ENCODE measurements around the gene CTXN1.
"Not testable (repeated sequence)": the region's sequence is repeated elsewhere in the genome, so short reads cannot be mapped to it uniquely, and the experiment has no call there.

CTXN1 gene

GRCh38 chr19:7947939-7948338 lies 22.0 kb upstream of the CTXN1 start:
- no peak for DNase-seq (ENCODE audit: low read depth in 2 of 2)

DNA sequence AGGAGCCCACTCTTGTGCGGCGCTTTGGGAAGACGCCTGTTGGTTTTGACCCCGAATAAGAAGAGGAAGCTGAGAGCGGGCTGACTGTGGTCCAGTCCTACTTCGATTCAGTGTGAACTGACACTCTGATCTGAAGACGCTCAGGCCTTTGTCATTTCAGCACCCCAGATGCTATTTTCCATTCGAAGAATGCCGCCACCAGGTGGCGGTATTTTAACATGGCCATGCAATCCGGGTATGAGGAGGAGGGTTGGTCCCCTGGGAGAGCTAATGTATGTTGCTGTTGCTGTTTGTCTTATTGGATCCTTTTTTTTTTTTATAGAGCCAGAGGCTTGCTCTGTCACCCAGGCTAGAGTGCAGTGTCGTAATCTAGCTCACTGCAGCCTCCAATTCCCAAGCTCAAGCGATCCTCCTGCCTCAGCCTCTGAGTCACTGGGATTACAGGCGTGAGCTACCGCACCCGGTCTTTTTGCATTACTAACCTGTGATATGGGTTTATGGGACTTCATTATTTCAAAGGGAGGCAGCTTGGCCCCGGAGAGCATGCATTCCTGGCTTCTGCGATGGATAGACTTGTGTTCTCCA lies 18.3 kb upstream of the CTXN1 start:
- DNase-seq (ENCODE audit: low read depth in 2 of 2): peak; percentile 69 to 83

GRCh38 chr19:7943444-7944176 lies 17.7 kb upstream of the CTXN1 start, which contains the start of gene TIMM44:
TSS of gene TIMM44 (minus strand) at chr19:7943666. CDS start at chr19:7943651, 15 bp downstream.
- DNase-seq (ENCODE audit: low read depth in 2 of 2): peak; percentile 97 to 99

DNA sequence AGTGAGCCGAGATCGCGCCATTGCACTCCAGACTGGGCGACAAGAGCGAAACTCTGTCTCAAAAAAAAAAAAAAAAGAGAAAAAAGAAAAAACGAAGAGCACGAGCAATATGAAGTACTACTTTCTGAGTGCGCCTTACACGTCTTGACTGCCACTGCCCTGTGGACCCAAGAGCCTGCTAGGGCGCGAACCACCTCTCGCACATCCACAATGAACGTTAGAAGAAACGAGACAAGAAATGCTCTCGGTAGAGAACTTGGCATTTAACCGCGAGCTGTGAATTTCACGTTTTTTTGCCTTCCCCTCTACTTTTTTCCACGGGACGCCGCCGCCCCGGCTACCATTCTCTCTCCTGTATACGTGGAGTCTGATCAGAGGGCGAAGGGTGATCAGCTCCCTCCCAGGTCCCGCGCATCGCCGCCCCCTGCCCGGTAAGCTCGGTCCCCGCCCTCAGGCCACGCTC lies 17.1 kb upstream of the CTXN1 start:
- DNase-seq (ENCODE audit: low read depth in 2 of 2): no peak

DNA sequence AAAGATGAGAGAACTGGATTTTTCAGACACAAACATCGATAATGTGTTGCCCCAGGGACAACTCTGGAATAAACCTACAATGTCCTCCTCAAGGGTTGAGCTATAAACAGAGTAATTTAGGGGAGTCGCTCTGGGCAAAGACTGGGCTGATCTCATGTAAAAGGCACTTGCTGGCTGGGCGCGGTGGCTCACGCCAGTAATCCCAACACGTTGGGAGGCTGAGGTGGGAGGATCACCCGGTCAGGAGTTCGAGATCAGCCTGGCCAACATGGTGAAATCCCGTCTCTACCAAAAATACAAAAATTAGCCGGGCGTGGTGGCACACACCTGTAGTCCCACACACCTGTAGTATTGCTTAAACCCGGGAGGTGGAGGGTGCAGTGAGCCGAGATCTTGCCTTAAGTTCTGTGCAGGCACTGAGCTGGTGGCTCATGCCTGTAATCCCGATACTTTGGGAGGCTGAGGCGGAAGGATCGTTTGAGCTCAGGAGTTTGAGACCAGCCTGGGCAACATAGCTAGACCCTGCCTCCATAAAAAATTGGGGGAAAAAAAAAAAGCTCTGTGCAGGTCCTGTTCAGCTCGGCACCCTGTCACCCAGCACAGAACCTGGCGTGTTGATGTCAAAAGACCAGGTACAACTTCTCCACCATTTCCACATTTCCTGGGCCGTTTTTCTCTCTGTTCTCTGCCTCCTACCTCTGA lies 16.1 kb upstream of the CTXN1 start:
- DNase-seq (ENCODE audit: low read depth in 2 of 2): no peak

GRCh38 chr19:7940841-7941240 lies 14.9 kb upstream of the CTXN1 start:
- DNase-seq (ENCODE audit: low read depth in 2 of 2): no peak

- no peak for DNase-seq (ENCODE audit: low read depth in 2 of 2)
These were observed 8.8 kb upstream of the CTXN1 start for GRCh38 chr19:7934766-7935165.

DNA sequence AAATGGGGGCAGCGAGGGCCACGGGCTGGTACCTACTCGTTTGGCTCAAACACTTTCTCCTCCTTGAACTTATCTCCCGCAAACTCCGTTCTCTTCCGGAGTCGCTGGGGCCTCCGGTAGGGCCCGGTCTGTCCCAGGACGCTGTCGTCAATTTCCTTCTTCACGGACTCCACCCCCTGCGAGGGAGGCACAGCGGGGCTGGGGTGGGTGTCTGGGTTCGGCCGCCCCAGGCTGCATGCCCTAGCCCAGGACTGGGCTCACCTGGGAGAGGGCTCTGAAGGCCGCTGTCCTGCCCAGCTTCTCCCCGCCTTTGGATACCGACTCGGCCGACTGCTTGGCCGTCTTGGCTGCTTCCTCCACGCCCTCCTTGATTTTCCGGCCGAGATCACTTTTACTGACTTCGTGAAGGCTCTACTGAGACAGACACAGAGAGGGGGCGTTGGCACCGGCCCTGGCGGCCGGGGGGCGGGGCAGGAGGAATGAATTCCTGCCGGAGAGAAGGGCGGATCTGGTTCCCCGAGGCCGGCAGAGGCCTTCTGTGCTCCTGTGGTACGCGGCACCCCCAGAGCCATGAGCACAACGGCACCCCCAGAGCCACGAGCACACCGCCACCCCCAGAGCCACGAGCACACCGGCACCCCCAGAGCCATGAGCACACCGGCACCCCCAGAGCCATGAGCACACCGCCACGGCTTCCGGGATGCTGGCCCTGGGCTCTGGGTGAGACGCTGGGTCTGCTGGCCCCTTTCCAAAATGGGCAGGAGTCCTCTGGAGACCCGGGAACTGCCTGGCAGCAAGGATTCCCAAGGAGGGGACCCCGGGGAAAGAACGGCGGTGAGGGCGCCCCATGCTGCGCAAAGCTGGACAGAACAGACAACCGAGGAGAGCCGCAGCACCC lies 8.1 kb upstream of the CTXN1 start:
- no peak for DNase-seq (ENCODE audit: low read depth in 2 of 2)

- no peak for DNase-seq (ENCODE audit: low read depth in 2 of 2)
These were observed 7.5 kb upstream of the CTXN1 start for GRCh38 chr19:7933411-7933810.

DNA sequence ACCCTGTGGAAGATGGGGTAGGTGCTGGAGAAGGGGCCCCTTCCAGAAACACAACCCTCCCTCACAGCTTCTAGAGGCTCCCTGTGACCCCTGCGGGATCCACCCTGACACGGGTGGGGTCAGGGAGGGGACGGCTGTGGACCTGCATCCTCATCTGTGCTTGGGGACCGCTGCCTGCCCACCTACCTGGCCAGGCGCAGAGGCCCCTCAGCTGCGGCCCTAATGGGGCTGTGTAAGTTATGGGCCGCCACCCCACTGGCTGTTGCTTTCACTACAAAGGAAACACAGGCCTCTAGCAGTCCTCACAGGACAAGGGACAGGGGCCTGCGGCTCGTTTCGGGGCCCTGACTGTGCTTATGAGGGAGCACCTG lies 7.0 kb upstream of the CTXN1 start:
- no peak for DNase-seq (ENCODE audit: low read depth in 2 of 2)

- no peak for DNase-seq (ENCODE audit: low read depth in 2 of 2)
These were observed 6.5 kb upstream of the CTXN1 start for GRCh38 chr19:7932276-7932929.

- no peak for DNase-seq (ENCODE audit: low read depth in 2 of 2)
These were observed 5.5 kb upstream of the CTXN1 start for GRCh38 chr19:7931221-7932061.

DNA sequence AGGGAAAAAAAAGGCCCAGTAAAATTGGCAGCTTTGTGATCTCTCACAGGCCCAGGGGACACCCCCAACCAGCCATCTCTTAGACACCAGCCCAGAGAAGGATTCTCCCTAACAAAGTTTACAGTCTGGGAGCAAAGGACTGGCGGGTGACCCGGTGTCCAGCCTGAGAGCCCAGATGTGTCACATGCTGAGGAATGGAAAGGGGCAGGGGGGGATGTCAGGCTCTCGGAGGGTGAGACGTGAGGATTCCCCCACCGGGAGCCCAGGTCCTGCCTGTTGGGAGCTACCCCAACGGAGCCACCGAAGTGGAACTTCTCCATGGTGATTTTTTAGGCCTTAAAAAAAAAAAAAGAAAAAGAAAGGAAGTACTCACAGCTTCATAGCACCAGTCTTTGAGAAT lies 4.8 kb upstream of the CTXN1 start:
- DNase-seq (ENCODE audit: low read depth in 2 of 2): no peak

DNA sequence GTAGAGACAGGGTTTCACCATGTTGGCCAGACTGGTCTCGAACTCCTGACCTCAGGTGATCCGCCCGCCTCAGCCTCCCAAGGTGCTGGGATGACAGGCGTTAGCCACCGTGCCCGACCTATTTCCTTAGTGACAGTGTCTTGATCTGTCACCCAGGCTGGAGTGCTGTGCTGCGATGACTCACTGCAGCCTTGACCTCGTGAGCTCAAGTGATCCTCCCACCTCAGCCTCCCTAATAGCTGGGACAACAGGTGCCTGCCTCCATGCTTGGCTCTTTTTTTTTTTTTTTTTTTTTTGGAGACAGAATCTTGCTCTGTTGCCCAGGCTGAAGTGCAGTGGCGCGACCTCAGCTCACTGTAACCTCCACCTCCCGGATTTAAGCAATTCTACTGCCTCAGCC lies 4.1 kb upstream of the CTXN1 start:
- not testable (repeated sequence) for DNase-seq (ENCODE audit: low read depth in 2 of 2)

- peak; percentile 47 for DNase-seq (ENCODE audit: low read depth in 2 of 2)
These were observed 3.1 kb upstream of the CTXN1 start for GRCh38 chr19:7928741-7929701.

- no peak for DNase-seq (ENCODE audit: low read depth in 2 of 2)
These were observed 2.4 kb upstream of the CTXN1 start for GRCh38 chr19:7928334-7928706.

DNA sequence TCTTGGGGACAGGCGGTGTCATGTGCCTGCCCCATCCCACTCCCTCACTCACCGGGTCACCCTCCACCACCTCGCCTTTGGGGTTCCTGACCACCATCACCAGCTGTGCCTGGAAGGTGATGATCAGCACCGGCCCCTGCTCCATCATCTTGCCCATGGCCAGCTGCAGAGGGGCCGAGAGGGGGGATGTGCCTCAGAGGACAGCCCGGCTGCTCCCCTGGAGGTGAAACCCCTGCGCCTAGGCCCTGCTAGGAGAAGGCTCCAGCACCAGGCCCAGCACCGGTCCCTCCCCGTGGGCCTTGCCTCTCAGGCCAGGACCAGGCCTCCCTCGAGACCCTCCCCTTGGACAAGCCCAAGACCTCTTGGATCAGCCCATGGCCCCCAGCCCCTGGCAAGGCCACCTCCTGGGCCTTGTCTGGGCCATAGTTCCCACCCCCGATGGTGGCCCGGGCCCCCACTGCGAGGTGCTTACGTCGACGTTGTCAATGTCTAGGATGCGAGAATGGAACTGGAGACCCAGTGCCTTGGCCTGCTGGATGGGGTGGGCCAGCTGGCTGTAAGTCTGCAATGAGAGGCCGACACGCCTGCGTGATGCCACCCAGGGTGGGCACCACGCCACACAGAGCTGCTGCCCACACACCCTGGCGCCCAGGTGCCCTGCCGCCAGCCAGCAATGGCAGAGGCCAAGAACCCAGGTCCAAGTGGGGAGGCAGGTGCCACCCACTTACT lies 1.8 kb upstream of the CTXN1 start:
- DNase-seq (ENCODE audit: low read depth in 2 of 2): no peak

DNA sequence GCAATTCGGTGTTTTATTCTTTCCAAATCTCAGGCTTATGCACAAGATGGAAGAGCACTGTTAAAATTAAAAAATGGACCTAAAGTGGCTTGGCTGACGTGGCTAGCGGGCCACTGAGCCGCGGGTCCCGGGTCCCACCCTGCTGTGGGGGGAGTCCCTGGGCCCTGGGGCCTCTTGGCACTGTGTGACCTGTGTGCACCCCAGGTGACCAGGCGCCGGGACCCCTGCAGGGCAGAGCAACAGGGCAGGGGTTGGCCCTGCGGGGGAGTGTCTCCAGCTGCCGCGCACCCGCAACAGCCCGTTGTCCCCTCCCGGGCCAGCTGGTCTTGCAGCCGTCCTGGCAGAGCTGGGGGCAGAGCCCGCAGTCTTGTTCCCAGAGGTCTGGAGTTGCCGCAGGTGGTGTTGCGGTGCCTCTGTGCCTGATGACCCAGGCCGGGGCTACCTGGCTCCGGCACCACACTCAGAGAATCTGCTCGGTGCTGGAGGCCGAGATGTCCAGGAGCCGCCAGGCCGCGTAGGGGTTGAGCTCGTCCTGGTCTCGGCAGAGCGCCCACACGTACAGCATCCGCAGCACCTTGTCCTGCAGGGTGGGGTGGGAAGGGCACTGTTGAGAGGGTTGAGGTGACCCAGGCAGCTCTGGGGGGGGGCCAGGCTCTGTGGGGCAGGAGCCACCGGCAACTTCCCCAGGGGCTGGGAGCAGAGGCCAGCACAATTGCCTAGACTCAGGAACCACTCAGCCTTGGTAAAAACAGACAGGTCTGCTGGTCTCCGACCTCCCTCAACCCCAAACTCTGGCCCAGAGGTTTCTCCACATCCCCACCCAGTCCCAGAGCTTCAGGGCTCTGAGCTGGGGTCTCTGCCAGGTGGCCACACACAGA lies 1.0 kb upstream of the CTXN1 start:
- no peak for DNase-seq (ENCODE audit: low read depth in 2 of 2)
